Osteocyte (in vitro differentiated cells): Measurements from ENCODE around the gene SLC9A8. TPM values are rescaled to one million over a fixed set of nuclear protein-coding genes. Genes with fewer than 3 reads are reported as not detected.

ENCODE experiments used
- DNase-seq: peaks from one replicate; pipeline ENCODE4 v3.0.0; 2021; ENCODE audit warnings: mixed read lengths; ENCODE audit not compliant: unreplicated experiment; ENCODE audit errors: extremely low spot score
- H3K27ac Mint-ChIP-seq: one replicate; pipeline ENCODE4 v1.8.0; 2021; ENCODE audit warnings: mild to moderate bottlenecking, mixed read lengths; ENCODE audit not compliant: unreplicated experiment
- H3K27me3 Mint-ChIP-seq: one replicate; pipeline ENCODE4 v1.8.0; 2021; ENCODE audit warnings: mixed read lengths; ENCODE audit not compliant: unreplicated experiment
- H3K36me3 Mint-ChIP-seq: one replicate; pipeline ENCODE4 v1.8.0; 2021; ENCODE audit warnings: mixed read lengths; ENCODE audit not compliant: unreplicated experiment
- H3K4me1 Mint-ChIP-seq: one replicate; pipeline ENCODE4 v1.8.0; 2021; ENCODE audit warnings: mixed read lengths; ENCODE audit not compliant: unreplicated experiment
- H3K4me3 Mint-ChIP-seq: one replicate; pipeline ENCODE4 v1.8.0; 2021; ENCODE audit warnings: mild to moderate bottlenecking, moderate library complexity, mixed read lengths; ENCODE audit not compliant: unreplicated experiment
- H3K9me3 Mint-ChIP-seq: one replicate; pipeline ENCODE4 v1.8.0; 2021; ENCODE audit warnings: mixed read lengths; ENCODE audit not compliant: unreplicated experiment
- total RNA-seq: library from RNA; stranded (reverse); gene quantifications from 2 replicates; pipeline ENCODE4 v1.2.1, GENCODE V29; 2021
- TF ChIP-seq, protein P1 (sequence below): fragments of 200-600 bp; sonication (generic); IDR thresholded peaks from 2 replicates; pipeline ENCODE4 v1.5.0; 2021; ENCODE audit warnings: antibody characterized with exemption, mild to moderate bottlenecking, moderate library complexity

The SLC9A8 gene
- total RNA-seq, 1 donor from 2014 or later = 10.9 TPM

DNA sequence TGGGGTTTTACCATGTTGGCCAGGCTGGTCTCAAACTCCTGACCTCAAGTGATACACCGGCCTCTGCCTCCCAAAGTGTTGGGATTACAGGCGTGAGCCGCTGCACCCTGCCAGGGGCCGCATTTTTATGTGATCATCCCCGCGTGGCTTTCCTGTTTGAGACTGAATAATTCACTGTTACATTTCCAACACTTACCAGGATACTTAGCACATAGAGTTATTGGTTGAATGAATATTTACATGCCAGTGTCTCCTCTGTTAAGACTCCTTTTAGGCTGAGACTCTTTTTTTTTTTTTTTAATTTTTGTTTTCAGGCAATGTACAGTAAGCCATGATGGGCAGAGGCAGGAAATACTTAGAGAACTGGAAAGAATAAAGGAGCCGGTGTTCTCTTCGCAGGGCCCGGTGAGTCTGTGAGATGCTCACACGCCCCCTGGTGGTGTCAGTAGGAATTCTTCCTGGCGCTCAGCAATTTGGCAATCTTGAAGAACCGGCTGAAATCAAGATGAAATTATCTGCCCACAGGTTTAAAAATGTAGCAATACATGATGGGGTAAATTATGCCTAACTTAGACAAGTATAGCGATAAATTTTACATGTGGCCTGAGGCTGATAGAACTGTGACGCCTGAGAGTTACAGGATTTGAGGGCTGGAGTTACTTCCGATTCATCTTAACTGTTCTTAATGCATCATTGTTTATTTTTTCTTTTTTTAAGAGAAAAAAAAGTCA, 115.9 kb downstream of the SLC9A8 start:
- no peaks in the 10 kb centered on the region for H3K27me3 Mint-ChIP-seq
- H3K27ac Mint-ChIP-seq = peak overlapping the region; percentile 67
- TF ChIP-seq, protein P1, sequence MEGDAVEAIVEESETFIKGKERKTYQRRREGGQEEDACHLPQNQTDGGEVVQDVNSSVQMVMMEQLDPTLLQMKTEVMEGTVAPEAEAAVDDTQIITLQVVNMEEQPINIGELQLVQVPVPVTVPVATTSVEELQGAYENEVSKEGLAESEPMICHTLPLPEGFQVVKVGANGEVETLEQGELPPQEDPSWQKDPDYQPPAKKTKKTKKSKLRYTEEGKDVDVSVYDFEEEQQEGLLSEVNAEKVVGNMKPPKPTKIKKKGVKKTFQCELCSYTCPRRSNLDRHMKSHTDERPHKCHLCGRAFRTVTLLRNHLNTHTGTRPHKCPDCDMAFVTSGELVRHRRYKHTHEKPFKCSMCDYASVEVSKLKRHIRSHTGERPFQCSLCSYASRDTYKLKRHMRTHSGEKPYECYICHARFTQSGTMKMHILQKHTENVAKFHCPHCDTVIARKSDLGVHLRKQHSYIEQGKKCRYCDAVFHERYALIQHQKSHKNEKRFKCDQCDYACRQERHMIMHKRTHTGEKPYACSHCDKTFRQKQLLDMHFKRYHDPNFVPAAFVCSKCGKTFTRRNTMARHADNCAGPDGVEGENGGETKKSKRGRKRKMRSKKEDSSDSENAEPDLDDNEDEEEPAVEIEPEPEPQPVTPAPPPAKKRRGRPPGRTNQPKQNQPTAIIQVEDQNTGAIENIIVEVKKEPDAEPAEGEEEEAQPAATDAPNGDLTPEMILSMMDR = peak; percentile 93
- peak; percentile 91 for DNase-seq
- H3K9me3 Mint-ChIP-seq = no peaks in the 10 kb centered on the region
- H3K4me1 Mint-ChIP-seq = peaks cover 8% of the 10 kb centered on the region
- H3K4me3 Mint-ChIP-seq = peak overlapping the region; percentile 30
- no peaks in the 10 kb centered on the region for H3K36me3 Mint-ChIP-seq

DNA sequence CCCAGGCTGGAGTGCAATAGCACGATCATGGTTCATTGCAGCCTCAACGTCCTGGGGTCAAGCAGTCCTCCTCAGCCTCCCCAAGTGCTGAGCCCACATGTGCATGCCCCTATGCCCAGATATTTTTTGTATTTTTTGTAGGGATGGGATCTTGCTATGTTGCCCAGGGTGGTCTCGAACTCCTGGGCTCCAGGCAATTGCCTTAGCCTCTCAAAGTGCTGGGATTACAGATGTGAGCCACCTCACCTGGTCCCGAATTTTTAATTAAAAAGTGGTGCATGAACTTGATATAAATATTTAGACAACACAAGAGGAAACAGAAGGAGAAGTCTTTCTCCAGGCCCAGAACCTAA, 116.5 kb downstream of the SLC9A8 start:
- Mint-ChIP-seq H3K9me3 (no peaks in the 10 kb centered on the region), H3K27ac (peak overlapping the region; percentile 67), H3K4me1 (peaks cover 8% of the 10 kb centered on the region), H3K27me3 (no peaks in the 10 kb centered on the region), H3K36me3 (no peaks in the 10 kb centered on the region), H3K4me3 (no peak overlapping the region)
- TF ChIP-seq, protein P1 = no peak
- DNase-seq = no peak

DNA sequence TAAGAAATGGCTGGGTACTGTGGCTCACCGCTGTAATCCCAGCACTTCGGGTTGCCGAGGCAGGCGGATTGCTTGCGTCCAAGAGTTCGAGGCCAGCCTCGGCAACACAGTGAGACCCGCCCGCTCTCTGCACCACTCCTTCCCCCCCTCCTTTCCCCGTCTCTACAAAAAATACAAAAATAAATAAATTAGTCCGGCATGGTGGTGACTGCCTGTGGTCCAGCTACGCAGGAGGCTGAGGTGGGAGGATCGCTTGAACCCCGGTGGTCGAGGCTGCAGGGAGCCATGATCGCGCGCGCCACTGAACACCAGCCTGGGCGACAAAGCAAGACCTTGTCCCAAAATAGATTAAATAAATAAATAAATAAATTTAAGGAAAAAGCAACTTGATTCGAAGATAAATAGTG, 123.1 kb downstream of the SLC9A8 start:
- H3K27me3 Mint-ChIP-seq = no peaks in the 10 kb centered on the region
- TF ChIP-seq, protein P1 = no peak
- peak overlapping the region; percentile 95 for H3K4me3 Mint-ChIP-seq
- DNase-seq = no peak
- H3K27ac Mint-ChIP-seq = no peak overlapping the region
- H3K9me3 Mint-ChIP-seq = no peaks in the 10 kb centered on the region
- peaks cover 35% of the 10 kb centered on the region for H3K4me1 Mint-ChIP-seq
- peaks cover 3% of the 10 kb centered on the region for H3K36me3 Mint-ChIP-seq

DNA sequence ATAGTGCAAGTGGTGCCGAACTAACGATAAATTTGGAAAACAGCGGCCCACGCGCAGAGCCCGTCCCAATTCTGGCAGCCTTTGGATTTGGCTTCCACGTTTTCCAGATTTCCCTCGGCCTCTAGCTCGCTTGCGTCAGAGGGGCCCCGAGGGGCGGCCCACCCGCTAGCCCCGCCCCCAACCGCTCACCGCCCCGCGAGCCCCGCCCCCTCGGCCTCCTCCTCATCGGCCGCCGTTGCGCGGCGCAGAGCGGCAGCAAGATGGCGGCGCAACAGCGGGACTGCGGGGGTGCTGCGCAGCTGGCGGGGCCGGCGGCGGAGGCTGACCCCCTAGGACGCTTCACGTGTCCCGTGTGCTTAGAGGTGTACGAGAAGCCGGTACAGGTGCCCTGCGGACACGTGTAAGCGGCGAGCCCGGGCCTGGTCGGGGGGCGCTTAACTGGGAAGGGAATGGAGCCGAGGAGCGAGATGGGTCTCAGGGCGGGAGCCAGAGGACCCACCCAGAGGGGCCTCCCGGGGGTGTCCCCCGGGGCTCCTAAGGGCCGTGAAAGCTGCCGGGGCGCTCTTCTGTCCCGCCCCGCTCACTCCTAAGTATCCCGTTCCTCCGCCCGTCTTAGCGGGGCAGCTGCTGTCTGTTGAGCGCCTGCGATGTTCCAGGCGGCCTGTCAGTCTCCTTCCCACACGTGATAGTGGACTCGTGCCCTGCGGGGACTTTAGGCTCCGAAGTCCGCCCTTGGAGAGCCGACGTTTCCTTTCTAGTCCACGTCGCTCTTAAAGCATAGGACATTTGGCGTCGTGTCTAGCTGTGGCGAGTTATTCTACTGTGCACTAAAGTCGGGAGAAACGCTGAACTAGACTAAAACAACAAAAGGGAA, 123.8 kb downstream of the SLC9A8 start, which contains the start of gene RNF114:
RNF114 (plus strand) TSS at position 245 of the 874 bp plus-strand sequence; CDS start at position 261, 16 bp downstream.
- Mint-ChIP-seq H3K27me3 (no peaks in the 10 kb centered on the region), H3K27ac (peak within 1 kb of the TSS; percentile 91), H3K9me3 (no peaks in the 10 kb centered on the region), H3K4me3 (peak within 1 kb of the TSS; percentile 95), H3K36me3 (peaks cover 9% of the 10 kb centered on the region), H3K4me1 (peaks cover 36% of the 10 kb centered on the region)
- TF ChIP-seq, protein P1 = peak; percentile 10
- DNase-seq = peak; percentile 96
